SK-N-SH treated with all-trans-retinoic acid at 6 μM for 48 hours (cell line): ENCODE results near the gene TNC.

Experiments used
- CSDC2 ChIP-seq: fragments of 250-450 bp; sonication (Bioruptor Pico); IDR thresholded peaks from 2 replicates; pipeline ENCODE4 v1.5.0; 2020; ENCODE audit warnings: mild to moderate bottlenecking, moderate library complexity
- PATZ1 ChIP-seq: fragments of 250-450 bp; sonication (Bioruptor Pico); IDR thresholded peaks from 2 replicates; pipeline ENCODE4 v1.8.0; 2020; ENCODE audit warnings: mild to moderate bottlenecking, moderate library complexity, borderline replicate concordance
- POU6F1 ChIP-seq: fragments of 250-450 bp; sonication (Bioruptor Pico); IDR thresholded peaks from 2 replicates; pipeline ENCODE4 v1.8.0; 2021; ENCODE audit warnings: low read depth, mild to moderate bottlenecking, moderate library complexity, borderline replicate concordance
- SNAI2 ChIP-seq: fragments of 250-450 bp; sonication (Bioruptor Pico); IDR thresholded peaks from 2 replicates; pipeline ENCODE4 v1.5.0; 2020; ENCODE audit warnings: mild to moderate bottlenecking, moderate library complexity
- TCF4 ChIP-seq: fragments of 250-450 bp; sonication (Bioruptor Pico); IDR thresholded peaks from 2 replicates; pipeline ENCODE4 v1.8.0; 2021; ENCODE audit warnings: mild to moderate bottlenecking, moderate library complexity, borderline replicate concordance
- ZC3H10 ChIP-seq: fragments of 250-450 bp; sonication (Bioruptor Pico); IDR thresholded peaks from 2 replicates; pipeline ENCODE4 v1.5.1; 2021; ENCODE audit warnings: mild to moderate bottlenecking, moderate library complexity
- ZFP30 ChIP-seq: fragments of 450-650 bp; formaldehyde crosslinking; IDR thresholded peaks from 2 replicates; pipeline ENCODE4 v1.5.0; 2022; ENCODE audit warnings: mild to moderate bottlenecking, moderate library complexity
- ZNF565 ChIP-seq: fragments of 450-650 bp; formaldehyde crosslinking; conservative IDR thresholded peaks from 2 replicates; pipeline ENCODE4 v1.5.0; 2020; ENCODE audit warnings: low read depth, mild to moderate bottlenecking, moderate library complexity

- TF ChIP-seq PATZ1 (CRISPR knock-in tag): no peak
- TF ChIP-seq ZNF565 (CRISPR knock-in tag): no peak
- TF ChIP-seq SNAI2: no peak
- TF ChIP-seq ZFP30 (CRISPR knock-in tag): no peak
- no peak for TF ChIP-seq ZC3H10
- no peak for TF ChIP-seq CSDC2 (CRISPR knock-in tag)
- no peak for TF ChIP-seq POU6F1 (CRISPR knock-in tag)
- TF ChIP-seq TCF4 (CRISPR knock-in tag): no peak
These were observed 33.8 kb downstream of the TNC start for GRCh38 chr9:115084157-115084556.
